Hepatocyte (in vitro differentiated cells): ENCODE results near the gene SPHK1.

Source experiments
- CTCF ChIP-seq: fragments of 200-600 bp; sonication (generic); IDR thresholded peaks from 2 replicates; pipeline ENCODE4 v1.5.1; 2016; ENCODE audit warnings: antibody characterized with exemption, mild to moderate bottlenecking; ENCODE audit not compliant: poor library complexity
- EZH2phosphoT487 ChIP-seq: fragments of 200-600 bp; sonication (generic); IDR thresholded peaks from one replicate; pipeline ENCODE4 v1.6.1; 2018; ENCODE audit warnings: antibody characterized with exemption, mild to moderate bottlenecking, low read depth, moderate library complexity; ENCODE audit not compliant: unreplicated experiment, severe bottlenecking

DNA sequence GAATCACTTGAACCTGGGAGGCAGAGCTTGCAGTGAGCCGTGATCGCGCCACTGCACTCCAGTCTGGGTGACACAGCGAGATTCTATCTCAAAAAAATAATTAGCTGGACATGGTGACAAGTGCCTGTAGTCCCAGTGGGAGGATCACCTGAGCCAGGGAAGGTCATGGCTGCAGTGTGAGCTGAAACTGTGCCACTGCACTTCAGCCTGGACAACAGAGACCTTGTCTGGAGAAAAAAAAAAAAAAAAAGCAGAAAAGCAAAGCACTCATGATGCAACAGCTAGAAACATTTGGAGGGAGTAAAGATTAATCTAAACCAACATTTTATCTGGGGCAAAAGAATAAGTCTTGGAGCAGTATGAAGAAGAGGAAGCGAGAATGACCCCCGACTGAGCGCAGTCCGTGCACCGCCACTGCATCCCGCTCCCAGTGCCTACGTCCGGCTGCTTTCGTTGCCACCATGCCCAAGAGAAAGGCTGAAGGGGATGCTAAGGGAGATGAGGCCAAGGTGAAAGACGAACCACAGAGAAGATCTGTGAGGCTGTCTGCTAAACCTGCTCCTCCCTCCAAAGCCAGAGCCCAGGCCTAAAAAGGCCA is 38.9 kb upstream of the SPHK1 start:
- TF ChIP-seq CTCF (no peak), EZH2phosphoT487 (no peak)
